Measurements from ENCODE around the gene CHRND.
"Not testable (repeated sequence)": the region's sequence is repeated elsewhere in the genome, so short reads cannot be mapped to it uniquely, and the experiment has no call there.

The CHRND gene

DNA sequence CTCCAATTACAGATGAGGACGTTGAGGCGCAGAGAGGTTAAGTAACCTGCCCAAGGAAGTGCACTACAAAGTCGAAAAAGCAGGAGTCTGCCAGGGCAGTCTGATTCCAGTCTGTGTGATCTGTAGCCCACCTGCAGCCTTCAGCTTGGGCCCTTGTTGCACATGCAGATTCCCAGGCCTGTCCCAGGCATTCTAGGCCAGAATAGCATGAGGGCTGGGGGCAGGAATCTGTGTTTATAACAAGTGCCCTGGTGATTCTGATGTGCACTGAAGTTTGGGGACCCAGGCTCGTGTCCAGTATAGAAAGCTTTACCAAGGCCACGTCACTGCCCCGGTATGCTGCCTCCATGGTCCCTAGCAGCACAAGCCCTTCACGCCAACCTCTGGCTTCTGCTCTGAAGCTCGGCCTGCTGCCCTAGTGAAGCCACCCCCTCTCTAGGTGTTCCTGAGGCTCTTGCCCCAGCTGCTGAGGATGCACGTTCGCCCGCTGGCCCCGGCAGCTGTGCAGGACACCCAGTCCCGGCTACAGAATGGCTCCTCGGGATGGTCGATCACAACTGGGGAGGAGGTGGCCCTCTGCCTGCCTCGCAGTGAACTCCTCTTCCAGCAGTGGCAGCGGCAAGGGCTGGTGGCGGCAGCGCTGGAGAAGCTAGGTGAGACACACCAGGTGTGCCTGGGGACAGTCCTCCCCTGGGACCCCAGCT lies 18.1 kb downstream of the CHRND start:
- no peak for DNase-seq

DNA sequence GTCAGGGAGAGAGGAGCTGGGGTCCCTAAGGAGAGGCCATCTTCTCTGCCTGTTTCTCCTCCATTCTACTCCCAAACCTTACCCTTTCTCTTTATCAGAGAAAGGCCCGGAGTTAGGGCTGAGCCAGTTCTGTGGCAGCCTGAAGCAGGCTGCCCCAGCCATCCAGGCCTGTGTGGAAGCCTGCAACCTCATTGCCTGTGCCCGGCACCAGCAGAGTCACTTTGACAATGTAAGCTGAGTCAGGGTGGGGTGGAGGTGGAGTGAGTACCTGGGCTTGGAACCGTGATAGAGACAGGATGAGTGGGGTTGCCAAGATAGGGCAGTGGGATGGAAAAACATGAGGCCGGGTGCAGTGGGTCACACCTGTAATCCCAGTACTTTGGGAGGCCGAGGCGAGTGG lies 18.7 kb downstream of the CHRND start:
- DNase-seq: no peak

DNA sequence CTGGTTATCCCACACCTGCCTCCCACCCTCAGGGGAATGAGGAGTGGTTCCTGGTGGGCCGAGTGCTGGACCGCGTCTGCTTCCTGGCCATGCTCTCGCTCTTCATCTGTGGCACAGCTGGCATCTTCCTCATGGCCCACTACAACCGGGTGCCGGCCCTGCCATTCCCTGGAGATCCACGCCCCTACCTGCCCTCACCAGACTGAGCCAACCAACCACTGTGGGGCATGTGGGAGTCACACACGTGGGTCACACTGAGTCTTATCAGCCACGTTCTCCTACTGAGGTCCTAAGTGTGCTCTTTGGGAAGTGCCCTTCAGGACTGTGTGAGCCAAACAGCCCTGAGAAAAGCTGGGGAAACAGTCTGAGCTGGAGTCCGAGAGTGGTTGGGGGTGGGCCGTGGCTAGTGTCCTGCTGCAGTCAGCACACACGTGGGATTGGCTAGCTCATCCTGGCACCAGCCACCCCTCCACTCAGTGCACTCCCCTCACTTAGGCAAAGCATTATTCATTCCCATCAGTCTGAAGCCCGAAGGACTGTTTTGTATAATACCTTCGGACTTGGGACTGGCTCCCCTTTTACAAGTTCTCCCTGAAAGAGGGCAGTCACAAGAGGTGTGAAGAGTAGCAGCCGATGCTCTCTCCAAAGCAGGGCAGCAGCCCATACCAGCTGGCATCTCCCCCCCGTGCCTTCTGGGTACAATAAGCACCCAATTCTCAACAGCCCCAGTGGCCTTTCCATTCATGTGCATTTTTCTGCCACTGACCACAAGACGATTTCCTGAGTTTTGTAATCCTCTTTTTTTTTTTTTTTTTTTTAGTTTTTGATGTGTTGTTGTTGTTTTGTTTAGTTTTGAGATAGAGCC lies 19.8 kb downstream of the CHRND start:
- no peak for DNase-seq

DNA sequence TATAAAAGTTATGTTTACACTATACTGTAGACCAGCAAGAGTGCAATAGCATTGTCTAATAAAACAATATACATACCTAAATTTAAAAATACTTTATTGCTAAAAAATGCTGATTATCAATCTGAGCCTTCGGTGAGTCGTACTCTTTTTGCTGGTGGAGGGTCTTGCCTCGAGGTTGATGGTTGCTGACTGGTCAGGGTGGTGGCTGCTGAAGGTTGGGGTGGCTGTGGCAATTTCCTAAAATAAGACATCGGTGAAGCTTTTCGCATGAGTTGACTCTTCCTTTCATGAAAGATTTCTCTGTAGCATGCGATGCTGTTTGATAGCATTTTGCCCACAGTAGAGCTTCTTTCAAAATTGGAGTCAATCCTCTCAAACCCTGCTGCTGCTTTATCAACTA lies 22.0 kb downstream of the CHRND start:
- DNase-seq: no peak

DNA sequence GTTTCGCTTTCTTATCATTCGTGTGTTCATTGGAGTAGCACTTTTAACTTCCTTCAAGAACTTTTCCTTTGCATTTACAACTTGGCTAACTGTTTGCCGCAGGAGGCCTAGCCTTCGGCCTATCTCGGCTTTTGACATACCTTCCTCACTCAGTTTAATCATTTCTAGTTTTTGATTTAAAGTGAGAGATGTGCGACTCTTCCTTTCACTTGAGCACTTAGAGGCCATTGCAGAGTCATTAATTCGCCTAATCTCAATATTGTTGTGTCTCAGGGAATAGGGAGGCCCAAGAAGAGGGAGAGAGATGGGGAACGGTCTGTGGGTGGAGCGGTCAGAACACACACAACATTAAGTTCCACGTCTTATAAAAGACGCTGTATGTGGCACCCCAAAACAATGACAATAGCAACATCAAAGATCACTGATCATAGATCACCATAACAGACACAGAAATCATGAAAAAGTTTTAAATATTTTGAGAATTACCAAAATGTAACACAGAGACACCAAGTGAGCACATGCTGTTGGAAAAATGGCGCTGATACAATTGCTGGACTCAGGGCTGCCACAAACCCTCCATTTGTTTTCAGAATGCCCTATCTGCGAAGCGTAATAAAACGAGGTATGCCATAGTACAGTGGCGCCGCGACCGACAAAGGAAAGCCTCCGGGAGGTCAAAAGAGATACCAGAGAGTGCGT lies 23.8 kb downstream of the CHRND start:
- no peak for DNase-seq

DNA sequence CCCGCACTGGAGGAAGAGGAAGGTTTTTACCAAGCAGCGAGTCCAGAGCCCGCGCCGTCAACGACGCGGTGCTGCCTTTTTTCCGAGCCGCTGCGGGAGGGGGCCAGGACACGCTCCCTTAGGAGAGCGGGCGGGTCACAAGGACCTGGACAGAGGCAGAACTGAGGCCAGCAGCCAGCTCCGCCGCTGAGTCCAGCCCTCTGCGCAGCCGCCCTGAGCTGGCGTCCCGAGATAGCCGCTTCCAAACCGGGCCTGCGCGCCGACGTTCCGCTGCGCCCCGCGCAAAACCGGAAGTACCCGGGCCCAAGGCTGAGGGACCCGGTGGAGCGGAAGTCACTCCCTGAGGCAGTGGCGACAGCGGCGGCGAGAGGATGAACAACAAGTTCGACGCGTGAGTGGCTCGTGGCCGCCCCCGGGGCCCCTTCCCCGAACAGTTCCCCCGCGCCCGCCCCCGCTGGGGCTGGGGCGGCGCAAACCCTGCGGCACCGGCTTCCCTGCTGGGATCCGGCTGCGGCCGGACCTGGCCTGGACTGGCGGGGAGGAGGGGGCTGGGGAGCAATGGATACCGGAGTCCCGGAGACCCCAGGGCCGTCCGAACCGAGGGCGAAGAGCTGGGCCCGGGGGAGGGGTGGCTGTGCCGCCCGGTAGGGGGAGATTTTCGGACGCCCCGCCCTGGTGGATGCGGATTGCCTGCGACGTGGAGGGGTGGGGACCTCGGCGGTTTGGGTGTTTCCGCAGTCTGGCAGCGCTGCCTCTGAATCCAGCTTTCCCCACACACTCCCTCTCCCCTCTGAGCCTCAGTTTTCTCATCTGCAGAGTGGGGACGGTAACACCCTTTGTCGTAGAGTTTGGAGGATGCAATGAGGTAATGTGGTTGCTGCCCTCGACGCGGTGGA lies 24.6 kb downstream of the CHRND start, which contains the start of the genes EIF4E2 and TIGD1:
TSS of gene EIF4E2 (plus strand) at position 336 of the 896 bp plus-strand sequence. CDS start at position 372, 36 bp downstream.
TSS of gene TIGD1 (minus strand) at position 204 of the 896 bp plus-strand sequence. CDS start 675 bp downstream, outside the sequence.
- peak; percentile 97 for DNase-seq

DNA sequence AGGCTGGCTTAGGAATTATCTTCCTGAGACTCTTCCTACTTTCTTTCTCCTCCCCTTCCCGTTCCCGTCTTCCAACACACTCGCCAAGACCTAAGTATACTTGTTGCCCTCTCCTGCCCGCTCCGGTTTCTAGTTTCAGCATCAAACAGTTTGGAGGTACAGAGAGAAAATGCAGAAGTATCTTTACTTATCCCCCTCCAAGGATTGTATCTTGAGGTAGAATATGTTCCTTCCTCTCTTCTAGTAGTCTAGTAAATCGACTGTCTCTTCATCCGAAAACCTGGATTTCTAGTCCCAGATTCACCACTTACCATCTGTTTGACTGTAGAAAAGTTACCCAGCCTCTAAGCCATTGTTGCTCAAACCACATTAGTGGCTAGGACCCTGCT lies 25.3 kb downstream of the CHRND start:
- no peak for DNase-seq

DNA sequence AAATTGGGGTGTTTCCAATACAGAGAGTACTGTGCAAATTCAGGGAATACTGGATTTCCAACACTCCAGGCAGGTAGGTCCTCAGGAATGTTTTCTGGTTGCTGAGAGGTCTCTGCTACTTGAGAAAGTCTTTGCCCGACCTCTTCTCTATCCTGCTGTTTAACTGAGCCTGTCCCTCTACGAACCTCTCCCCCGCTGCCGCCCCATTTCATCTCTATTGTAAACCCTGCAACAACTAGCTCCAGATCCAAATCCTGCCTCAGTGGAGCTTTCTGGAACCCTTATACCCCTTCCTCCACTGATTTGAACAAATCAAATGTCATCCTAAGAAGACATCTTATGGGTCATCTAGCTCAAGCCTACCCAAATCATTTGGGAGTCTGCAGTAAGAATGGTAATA lies 25.8 kb downstream of the CHRND start:
- DNase-seq: no peak

DNA sequence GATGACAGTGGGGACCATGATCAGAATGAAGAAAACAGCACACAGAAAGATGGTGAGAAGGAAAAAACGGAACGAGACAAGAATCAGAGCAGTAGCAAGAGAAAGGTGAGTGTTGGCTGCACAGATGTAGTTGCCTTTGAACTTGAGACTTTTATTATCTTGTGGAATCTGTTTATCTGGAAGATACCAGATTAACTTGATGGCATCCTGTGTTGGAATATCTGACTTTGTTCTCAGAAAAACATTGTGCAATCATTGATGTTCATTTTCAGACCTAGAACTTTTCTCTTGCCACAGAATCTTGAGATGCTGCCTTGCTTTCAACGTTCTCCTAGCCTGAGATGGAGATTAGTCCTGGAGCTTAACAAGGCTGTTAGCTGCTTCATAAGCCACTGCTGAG lies 30.5 kb downstream of the CHRND start:
- DNase-seq: no peak

DNA sequence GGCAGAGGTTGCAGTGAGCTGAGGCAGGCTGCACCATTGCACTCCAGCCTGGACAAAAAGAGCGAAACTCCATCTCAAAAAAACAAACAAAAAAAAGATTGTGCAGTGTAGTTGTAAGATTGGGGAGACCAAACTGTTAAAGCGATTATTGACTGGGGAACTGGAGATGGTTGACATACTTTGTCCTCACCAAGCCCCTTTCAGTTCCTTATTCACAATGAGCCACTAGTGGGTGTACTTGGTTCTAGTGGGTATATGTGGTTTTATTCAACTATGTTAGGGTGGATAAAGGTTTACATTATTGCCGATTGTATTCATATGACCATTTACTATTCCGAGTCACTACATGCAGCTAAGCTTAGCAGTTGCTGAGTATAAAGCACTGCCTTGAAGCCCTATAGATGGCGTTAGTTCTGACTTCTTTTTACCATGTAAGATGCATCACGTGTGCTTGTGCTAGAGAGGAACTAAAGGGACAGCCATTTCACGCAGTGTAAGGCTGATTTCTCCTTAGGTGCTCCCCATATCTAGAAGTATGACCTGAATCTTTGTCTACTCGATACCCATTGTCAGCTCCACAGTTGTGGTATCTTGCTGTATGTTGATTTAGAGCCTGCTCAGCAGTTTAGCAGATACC lies 36.7 kb downstream of the CHRND start:
- no peak for DNase-seq

DNA sequence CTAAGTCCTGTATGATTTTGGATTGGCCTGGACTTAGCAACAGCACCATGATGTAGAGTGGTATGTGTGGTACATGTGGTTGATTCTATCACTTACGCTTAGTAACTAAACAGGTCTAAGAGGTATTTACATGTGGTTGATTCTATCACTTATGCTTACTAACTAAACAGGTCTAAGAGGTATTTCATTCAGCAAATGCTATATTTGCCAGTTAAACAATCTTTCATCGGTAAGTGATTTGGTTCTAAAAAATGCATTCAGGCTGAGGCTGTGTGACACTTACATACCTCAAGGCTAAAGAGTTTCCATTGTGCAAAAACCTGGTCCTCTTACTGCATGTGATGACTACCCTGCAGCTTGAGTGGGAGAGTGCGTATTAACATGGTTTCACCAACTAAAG lies 37.6 kb downstream of the CHRND start:
- DNase-seq: no peak

DNA sequence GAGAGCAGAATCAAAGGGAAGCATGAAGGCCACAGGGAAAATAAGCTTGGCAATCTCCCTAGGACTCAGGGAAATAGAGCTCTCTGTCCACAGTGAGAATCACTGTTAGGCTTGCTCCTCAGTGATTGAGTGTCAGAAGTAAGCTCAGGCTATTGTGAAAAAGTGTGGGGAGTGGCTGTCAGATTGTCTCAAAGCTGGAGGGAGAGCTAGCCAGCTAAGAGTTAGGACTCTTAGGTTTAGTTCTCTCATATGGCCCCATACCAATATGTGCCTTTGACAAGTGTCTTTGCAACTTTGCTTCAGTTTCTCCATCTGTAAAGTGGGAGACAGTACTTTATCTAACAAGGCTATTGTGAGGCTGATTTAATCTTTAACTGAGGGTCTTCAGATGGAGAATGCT lies 41.8 kb downstream of the CHRND start:
- DNase-seq: no peak

DNA sequence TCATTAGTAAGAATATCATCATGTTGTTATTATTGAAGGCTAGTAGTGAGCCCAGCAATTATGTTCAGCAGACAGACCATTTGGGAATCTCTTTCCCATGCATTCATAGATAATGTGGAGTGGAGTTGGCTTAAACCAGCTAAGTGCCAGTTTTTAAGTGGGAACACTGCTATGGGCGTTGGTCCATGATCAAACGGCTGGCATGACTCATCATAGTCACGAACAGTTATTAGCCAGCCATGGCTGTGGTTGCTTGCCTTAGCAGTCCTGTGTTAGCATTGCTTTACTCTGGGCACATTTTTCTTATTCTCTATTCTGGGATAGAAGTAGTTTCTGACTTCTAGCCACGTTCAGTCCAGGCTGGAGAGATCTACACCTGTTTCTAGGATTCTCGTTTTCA lies 42.2 kb downstream of the CHRND start:
- no peak for DNase-seq

DNA sequence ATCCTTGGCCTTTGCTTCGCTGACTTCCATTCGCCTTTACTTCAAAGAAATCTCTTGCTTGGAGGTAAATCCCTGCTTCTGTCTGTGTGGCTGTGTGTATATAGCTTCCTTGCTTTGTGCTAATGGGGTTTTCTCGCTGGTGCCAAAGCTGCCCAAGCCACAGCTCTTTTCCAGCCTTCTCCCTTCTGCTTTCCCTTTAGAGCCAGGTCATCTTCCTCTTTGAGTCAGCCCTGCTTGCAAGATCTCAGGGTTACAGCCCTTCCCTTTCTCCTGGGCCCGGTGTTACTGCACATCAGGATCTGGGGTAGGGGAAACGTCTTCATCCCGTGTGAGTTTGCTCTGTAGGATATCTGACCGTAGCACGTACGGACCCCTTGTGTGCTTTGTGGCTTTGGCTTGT lies 43.6 kb downstream of the CHRND start:
- no peak for DNase-seq

DNA sequence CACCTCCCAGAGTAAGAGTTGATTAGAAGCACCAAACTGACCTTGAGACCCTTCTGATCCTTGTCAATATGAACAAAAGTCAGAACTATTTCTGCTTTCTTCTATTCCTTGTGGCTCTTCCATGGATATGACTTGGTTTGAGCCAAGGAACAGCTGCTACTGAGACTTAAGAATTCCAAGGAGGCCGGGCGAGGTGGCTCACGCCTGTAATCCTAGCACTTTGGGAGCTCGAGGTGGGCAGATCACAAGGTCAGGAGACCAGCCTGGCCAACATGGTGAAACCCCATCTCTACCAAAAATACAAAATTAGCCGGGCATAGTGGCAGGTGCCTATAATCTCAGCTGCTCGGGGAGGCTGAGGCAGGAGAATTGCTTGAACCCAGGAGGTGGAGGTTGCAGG lies 44.5 kb downstream of the CHRND start:
- DNase-seq: not testable (repeated sequence)

DNA sequence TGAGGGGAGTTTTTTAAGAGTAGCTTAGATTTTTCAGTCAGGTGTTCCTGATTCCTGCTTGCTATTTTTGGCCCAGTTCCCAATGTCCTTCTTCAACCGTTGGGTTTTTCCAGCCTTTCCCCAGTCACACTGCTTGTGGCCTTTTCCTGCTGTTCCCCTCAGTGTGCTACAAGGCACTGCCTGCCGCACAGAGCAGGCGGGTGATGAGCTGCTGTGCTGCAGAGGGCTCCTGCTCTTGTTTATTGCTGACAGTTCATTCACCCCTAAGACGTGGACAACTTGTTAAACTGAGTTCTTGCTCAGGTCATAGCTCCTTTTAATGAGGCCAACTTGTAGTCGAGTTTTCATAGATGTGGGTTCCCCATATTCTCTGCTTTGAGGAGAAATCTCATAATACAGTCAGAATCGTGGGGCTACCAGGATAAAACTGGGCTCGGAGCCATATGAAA lies 45.1 kb downstream of the CHRND start:
- DNase-seq: no peak

DNA sequence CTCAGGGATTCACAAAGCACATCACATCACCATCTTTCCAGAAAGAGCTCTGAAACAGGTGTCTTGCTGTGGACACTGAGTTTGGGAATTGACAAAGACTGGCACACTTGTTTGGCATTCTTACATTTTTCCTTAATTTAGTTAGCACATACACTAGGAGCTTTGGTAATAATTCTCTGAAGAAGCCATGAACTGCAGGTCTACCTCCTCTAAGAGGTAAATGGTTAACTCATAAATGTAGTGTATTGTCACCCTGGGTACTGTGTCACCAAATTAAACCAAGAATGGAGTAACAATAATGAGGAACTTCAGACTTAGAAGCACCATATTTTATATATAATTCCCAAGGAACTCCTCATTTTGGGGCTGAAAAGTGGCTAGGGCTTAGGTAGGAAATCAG lies 47.1 kb downstream of the CHRND start:
- no peak for DNase-seq

DNA sequence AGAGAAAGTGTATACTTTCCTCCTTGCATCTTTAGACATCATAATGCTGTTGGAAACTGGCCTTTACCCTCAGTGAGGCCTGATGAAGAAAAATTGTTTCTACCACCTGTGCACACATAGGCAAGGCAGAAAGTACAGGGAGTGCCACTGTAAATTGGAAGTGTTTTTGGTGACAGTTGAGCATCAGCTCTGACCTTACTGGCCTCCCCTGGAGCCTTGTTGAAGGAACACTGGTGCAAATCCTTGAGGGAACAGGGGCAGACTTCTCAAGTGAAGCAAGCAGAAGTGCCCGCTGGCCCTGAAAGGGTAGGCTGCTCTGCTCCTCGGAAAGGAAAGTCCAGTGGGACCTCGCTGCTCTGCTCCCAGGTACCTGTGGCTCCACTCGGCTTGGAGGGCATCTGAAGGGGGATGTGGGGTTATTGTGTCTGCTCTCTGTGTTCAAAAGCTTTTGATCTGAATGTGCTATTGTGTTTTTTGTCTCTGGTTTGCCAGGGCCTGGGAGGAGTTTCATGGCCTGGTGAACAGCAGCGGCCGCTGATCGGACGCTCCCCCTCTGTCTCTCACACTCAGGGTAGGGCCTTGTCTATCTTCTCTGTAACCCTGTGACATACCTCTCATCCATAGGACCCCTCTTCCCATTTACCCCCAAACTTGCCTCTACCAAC lies 47.9 kb downstream of the CHRND start:
- DNase-seq: no peak

DNA sequence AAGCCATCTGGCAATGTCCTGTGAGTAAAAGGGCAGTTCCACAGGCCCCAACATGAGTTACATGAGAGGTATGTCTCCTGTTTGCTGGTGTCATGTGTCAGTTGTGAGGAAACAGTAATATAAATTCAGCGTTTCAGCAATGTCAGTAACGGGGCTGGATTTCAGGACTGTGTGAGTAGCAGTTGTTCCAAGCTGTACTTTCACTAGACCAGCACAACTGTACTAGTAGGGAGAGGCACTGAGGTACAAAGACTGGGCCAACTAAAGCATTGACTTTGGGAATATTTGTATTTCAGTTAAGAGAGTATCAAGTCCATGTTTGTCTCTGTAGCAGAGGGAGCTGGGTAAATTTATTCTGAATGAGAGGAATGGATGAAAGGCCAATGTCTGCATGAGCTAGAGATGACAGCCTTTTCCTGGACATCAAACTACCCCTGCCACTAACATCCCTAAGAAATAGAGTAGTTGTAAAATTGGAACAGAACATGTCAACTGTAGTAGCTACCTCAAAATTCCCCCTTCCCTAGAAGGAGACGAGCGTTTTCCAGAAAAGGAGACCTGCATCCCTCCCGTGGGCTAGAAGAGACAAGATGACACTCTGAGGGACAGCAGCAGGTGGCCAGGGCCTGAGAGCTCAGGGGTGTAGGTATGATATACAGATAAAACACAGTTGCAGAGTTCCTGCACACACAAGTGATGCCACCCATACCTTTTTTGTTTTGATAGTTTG lies 48.9 kb downstream of the CHRND start:
- no peak for DNase-seq

DNA sequence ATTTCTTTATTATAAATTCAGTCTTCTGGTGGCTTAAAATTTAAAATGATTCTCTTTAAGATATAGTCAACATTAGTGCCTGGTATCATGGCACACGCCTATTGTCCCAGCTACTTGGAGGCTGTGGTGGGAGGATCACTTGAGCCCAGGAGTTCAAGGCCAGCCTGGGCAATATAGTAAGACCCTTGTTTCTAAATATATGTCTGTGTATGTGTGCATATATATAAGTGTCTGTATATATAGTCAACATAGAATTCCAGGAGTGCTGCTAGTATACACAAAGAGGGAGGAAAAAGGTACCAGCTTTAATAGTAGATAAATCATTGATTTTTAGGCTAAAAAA lies 49.4 kb downstream of the CHRND start:
- no peak for DNase-seq

DNA sequence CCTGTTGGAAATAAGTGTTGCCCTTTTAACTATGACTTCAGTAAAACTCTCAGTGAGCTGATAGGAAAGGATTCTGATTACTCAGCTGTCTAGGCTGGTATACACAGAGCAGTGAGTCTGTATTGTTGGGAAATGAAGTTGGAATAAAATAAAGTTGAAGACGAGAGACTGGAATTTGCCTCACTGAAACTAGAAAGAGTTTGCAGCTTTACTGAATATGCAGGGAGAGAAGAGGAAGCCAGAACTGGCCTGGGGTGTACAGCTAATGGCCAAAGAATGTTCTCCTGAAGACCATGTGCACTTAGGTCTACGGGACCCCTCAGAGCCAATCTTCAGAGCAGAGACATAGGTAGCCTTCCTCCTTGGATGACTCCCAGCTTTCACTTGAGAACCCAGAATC lies 51.0 kb downstream of the CHRND start:
- DNase-seq: no peak
